ENCODE results near the gene ZNF648.
"Not testable (repeated sequence)": the region's sequence is repeated elsewhere in the genome, so short reads cannot be mapped to it uniquely, and the experiment has no call there.

The ZNF648 gene

GRCh38 chr1:182015360-182015759, 46.2 kb downstream of the ZNF648 start:
- no peak for DNase-seq

- DNase-seq = not testable (repeated sequence)
Measured at GRCh38 chr1:182010800-182011370, 50.6 kb downstream of the ZNF648 start.

DNA sequence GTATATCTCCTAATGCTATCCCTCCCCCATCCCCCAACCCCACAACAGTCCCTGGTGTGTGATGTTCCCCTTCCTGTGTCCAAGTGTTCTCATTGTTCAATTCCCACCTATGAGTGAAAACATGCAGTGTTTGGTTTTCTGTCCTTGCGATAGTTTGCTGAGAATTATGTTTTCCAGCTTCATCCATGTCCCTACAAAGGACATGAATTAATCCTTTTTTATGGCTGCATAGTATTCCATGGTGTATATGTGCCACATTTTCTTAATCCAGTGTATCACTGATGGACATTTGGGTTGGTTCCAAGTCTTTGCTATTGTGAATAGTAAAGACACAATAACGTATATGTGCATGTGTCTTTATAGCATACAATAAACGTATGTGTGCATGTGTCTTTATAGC, 56.1 kb downstream of the ZNF648 start:
- not testable (repeated sequence) for DNase-seq

GRCh38 chr1:182004601-182005000, 56.9 kb downstream of the ZNF648 start:
- no peak for DNase-seq

Data from T-helper 2 cell (primary cell).